Measurements from ENCODE around the gene ALKAL2.

GRCh38 chr2:316381-316780, 28.5 kb upstream of the ALKAL2 start:
- no peak for TF ChIP-seq EZH2 (IDR thresholded peaks at IDR 0.05; ENCODE audit: insufficient read depth, low read length)
- TF ChIP-seq, protein P1, sequence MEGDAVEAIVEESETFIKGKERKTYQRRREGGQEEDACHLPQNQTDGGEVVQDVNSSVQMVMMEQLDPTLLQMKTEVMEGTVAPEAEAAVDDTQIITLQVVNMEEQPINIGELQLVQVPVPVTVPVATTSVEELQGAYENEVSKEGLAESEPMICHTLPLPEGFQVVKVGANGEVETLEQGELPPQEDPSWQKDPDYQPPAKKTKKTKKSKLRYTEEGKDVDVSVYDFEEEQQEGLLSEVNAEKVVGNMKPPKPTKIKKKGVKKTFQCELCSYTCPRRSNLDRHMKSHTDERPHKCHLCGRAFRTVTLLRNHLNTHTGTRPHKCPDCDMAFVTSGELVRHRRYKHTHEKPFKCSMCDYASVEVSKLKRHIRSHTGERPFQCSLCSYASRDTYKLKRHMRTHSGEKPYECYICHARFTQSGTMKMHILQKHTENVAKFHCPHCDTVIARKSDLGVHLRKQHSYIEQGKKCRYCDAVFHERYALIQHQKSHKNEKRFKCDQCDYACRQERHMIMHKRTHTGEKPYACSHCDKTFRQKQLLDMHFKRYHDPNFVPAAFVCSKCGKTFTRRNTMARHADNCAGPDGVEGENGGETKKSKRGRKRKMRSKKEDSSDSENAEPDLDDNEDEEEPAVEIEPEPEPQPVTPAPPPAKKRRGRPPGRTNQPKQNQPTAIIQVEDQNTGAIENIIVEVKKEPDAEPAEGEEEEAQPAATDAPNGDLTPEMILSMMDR (IDR thresholded peaks at IDR 0.05; ENCODE audit: insufficient read depth, low read depth, low read length): no peak

All from astrocyte (in vitro differentiated cells and primary cell).